Testis (tissue), 3 donors: Measurements from ENCODE around the gene SCYL2. TPM values are rescaled to one million over a fixed set of nuclear protein-coding genes. Genes with fewer than 3 reads are reported as not detected.

Experiments used
- DNase-seq: peaks from one replicate; pipeline ENCODE4 v3.0.0-alpha.2; 2019
- H3K27ac ChIP-seq, 2 donors: fragments of 200-600 bp; sonication (generic); one replicate each; pipeline ENCODE4 v1.5.1; 2019
- H3K27me3 ChIP-seq: fragments of 200-600 bp; sonication (generic); one replicate; pipeline ENCODE4 v1.5.1; 2019
- H3K36me3 ChIP-seq: fragments of 200-600 bp; sonication (generic); one replicate; pipeline ENCODE4 v1.5.1; 2017; ENCODE audit warnings: low read depth; ENCODE audit errors: missing control alignments
- H3K4me1 ChIP-seq: fragments of 200-600 bp; sonication (generic); one replicate; pipeline ENCODE4 v1.5.1; 2019
- H3K4me3 ChIP-seq, 2 donors: fragments of 200-600 bp; sonication (generic); one replicate each; pipeline ENCODE4 v1.5.1; 2017 to 2019
- H3K9me3 ChIP-seq: fragments of 200-600 bp; sonication (generic); one replicate; pipeline ENCODE4 v1.5.1; 2017
- POLR2A ChIP-seq: fragments of 450-650 bp; IDR thresholded peaks from one replicate; pipeline ENCODE4 v1.6.1; 2017; ENCODE audit warnings: antibody characterized with exemption, mild to moderate bottlenecking, moderate library complexity
- WGBS, 2 donors: methylation state at CpG; one replicate each; pipeline ENCODE4 v1.1.5; 2018; 5-methylcytosine and 5-hydroxymethylcytosine counted together
- intact Hi-C: fragments of 100-400 bp; cut with DNase I; formaldehyde crosslinking; loops from one replicate; pipeline ENCODE4 v1.15.1; 2023; ENCODE audit warnings: low total_unique reads
- polyA plus RNA-seq: library from polyadenylated mRNA; stranded (reverse); fragments of 350-450 nt; fragmentation: Illumina TruSeq; extraction: RNeasy Lipid Tissue Mini Kit (QIAGEN cat#74804); gene quantifications from one replicate; pipeline ENCODE4 v1.2.3, GENCODE V29; 2014; ENCODE audit warnings: low read depth, low replicate concordance; ENCODE audit not compliant: insufficient read depth
- total RNA-seq, 2 donors: library from RNA; depleted of rRNA; stranded (reverse); fragments of >200 nt; gene quantifications; one replicate each; pipeline ENCODE4 v1.2.3, GENCODE V29; 2016
- TF ChIP-seq, protein P1 (sequence below), 3 experiments: fragments of 450-650 bp in 2 of 3; fragments of 200-600 bp in 1 of 3; sonication (generic) in 1 of 3; IDR thresholded peaks; one replicate each; pipeline ENCODE4 v1.5.1; 2016 to 2019; ENCODE audit warnings: antibody characterized with exemption in 3 of 3, mild to moderate bottlenecking in 2 of 3, moderate library complexity in 1 of 3

The SCYL2 gene
- total and polyA plus RNA-seq, 3 donors from 2014 or later: 23.1 to 75.4 (median 49.0) TPM

GRCh38 chr12:100249941-100250340 lies 17.0 kb upstream of the SCYL2 start:
- H3K27me3 ChIP-seq: no peaks in the 10 kb centered on the region
- H3K4me1 ChIP-seq: no peaks in the 10 kb centered on the region

GRCh38 chr12:100251917-100252316 lies 15.1 kb upstream of the SCYL2 start:
- Histone ChIP-seq H3K27ac (no peak overlapping the region), H3K9me3 (no peaks in the 10 kb centered on the region), H3K4me3 (no peak overlapping the region), H3K4me1 (no peaks in the 10 kb centered on the region), H3K36me3 (no peaks in the 10 kb centered on the region), H3K27me3 (no peaks in the 10 kb centered on the region)
- no peak for DNase-seq
- intact Hi-C loops: no loop called here
- 91 to 95% methylated on average over 2 of the region's 2 CpGs for WGBS, 2 donors
- TF ChIP-seq POLR2A: no peak

More at GRCh38 chr12:100249941-100250340, 17.0 kb upstream of the SCYL2 start:
- Histone ChIP-seq H3K36me3 (no peaks in the 10 kb centered on the region), H3K27ac (no peak overlapping the region), H3K4me3 (no peak overlapping the region), H3K9me3 (no peaks in the 10 kb centered on the region)
- TF ChIP-seq, protein P1, sequence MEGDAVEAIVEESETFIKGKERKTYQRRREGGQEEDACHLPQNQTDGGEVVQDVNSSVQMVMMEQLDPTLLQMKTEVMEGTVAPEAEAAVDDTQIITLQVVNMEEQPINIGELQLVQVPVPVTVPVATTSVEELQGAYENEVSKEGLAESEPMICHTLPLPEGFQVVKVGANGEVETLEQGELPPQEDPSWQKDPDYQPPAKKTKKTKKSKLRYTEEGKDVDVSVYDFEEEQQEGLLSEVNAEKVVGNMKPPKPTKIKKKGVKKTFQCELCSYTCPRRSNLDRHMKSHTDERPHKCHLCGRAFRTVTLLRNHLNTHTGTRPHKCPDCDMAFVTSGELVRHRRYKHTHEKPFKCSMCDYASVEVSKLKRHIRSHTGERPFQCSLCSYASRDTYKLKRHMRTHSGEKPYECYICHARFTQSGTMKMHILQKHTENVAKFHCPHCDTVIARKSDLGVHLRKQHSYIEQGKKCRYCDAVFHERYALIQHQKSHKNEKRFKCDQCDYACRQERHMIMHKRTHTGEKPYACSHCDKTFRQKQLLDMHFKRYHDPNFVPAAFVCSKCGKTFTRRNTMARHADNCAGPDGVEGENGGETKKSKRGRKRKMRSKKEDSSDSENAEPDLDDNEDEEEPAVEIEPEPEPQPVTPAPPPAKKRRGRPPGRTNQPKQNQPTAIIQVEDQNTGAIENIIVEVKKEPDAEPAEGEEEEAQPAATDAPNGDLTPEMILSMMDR (IDR thresholded peaks at IDR 0.05): no peak
- no peak for TF ChIP-seq POLR2A
- DNase-seq: no peak
- intact Hi-C loops: no loop called here
- 88 to 98% methylated on average over 7 of the region's 7 CpGs for WGBS, 2 donors

DNA sequence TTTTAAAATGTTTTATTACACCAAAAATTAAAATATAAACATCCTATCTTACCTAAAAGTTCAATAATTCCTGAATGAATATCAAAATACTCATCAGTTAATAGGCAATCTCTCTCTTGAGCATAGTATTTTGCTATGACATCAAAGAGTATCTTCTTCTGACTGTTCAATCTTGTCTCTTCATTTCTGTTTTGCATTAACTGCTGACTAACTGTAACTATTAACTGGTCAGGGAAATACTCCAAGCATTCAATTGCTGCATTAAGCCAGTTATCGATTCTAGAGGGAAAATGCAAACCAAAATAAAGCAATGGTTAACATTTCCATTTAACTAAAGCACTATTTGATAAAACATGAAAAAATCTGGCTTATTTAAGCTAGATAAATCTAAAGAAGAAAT lies 13.5 kb upstream of the SCYL2 start:
- DNase-seq: no peak
- Histone ChIP-seq H3K4me1 (no peaks in the 10 kb centered on the region), H3K36me3 (no peaks in the 10 kb centered on the region), H3K27me3 (no peaks in the 10 kb centered on the region), H3K9me3 (no peaks in the 10 kb centered on the region), H3K27ac (no peak overlapping the region), H3K4me3 (no peak overlapping the region)
- TF ChIP-seq, protein P1 (IDR thresholded peaks at IDR 0.05): no peak
- TF ChIP-seq POLR2A: no peak
- WGBS, 2 donors: 89 to 96% methylated on average over 1 of the region's 1 CpG
- intact Hi-C loops: no loop called here

DNA sequence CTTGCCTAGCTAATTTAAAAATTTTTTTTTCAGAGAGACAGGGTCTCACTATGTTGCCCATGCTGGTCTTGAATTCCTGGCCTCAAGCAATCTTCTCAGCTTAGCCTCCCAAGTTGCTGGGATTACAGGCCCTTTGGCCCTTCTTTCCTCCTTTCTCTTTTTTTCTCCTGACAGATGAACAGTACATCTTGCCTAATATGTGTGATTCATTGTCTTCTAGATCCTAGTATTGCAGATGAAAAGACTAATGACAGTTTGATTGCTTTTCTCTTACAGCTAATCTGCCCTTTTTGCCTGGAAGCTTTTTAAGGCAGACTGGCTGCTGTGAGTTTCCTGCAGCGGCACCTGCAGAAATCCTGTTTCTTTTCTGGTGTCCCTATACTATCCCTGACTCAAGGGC lies 12.1 kb upstream of the SCYL2 start:
- 85 to 100% methylated on average over 1 of the region's 1 CpG for WGBS, 2 donors
- intact Hi-C loops: no loop called here
- TF ChIP-seq POLR2A: no peak
- TF ChIP-seq, protein P1 (IDR thresholded peaks at IDR 0.05): no peak
- Histone ChIP-seq H3K9me3 (no peaks in the 10 kb centered on the region), H3K36me3 (no peaks in the 10 kb centered on the region), H3K27me3 (no peaks in the 10 kb centered on the region), H3K27ac (no peak overlapping the region), H3K4me3 (no peak overlapping the region), H3K4me1 (no peaks in the 10 kb centered on the region)
- no peak for DNase-seq

DNA sequence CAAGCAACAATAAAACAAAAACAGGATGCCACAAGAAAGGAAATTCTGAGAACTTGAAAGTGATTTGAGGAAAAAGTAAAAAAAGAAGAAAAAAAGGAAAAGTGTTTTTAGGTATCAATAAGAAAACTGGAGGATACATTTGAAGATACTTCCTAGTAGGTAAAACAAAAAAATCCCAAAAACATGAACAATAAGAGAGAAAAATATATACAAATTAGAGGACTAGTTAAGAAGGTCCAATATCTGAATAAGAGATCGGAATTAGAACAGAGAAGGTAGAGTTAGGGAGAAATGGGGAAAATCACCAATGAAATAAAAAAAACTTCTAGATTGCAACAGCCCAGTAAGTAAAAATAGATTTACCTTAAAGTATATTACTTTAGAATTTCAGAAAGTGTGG lies 8.8 kb upstream of the SCYL2 start:
- no peak for DNase-seq
- no peak for TF ChIP-seq POLR2A
- TF ChIP-seq, protein P1 (IDR thresholded peaks at IDR 0.05): no peak
- Histone ChIP-seq H3K36me3 (no peaks in the 10 kb centered on the region), H3K4me1 (no peaks in the 10 kb centered on the region), H3K27me3 (no peaks in the 10 kb centered on the region), H3K9me3 (no peaks in the 10 kb centered on the region), H3K27ac (no peak overlapping the region), H3K4me3 (no peak overlapping the region)
- intact Hi-C loops: no loop called here
- WGBS, 2 donors: 85 to 95% methylated on average over 1 of the region's 1 CpG
